NCI-H524 treated with DMSO at 0.1 percent for 48 hours (cell line): ENCODE measurements around the gene CCDC24.

Source experiments
- DNase-seq: peaks from one replicate; lab custom pipeline; 2025; lab: John Stamatoyannopoulos, UW

Gene CCDC24

GRCh38 chr1:44040418-44040817 is 49.0 kb downstream of the CCDC24 start:
- no peak for DNase-seq

DNA sequence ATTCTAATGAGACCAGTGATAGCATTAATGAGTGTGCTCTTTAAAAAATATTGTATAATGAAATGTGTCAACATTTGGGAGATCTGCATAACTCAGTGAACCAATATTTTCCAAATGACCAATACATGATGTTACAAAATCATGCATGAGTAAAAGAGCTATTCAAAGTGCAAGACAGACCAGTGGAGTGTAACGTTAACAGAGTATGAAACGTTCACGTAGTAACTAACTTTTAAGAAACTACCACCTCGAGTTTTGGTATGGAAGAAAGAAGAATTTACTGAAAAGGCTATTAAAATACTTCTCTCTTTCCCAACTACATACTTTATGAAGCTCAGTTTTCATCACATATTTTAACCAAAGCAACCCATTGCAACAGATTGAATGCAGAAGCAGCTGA is 49.4 kb downstream of the CCDC24 start:
- no peak for DNase-seq

DNA sequence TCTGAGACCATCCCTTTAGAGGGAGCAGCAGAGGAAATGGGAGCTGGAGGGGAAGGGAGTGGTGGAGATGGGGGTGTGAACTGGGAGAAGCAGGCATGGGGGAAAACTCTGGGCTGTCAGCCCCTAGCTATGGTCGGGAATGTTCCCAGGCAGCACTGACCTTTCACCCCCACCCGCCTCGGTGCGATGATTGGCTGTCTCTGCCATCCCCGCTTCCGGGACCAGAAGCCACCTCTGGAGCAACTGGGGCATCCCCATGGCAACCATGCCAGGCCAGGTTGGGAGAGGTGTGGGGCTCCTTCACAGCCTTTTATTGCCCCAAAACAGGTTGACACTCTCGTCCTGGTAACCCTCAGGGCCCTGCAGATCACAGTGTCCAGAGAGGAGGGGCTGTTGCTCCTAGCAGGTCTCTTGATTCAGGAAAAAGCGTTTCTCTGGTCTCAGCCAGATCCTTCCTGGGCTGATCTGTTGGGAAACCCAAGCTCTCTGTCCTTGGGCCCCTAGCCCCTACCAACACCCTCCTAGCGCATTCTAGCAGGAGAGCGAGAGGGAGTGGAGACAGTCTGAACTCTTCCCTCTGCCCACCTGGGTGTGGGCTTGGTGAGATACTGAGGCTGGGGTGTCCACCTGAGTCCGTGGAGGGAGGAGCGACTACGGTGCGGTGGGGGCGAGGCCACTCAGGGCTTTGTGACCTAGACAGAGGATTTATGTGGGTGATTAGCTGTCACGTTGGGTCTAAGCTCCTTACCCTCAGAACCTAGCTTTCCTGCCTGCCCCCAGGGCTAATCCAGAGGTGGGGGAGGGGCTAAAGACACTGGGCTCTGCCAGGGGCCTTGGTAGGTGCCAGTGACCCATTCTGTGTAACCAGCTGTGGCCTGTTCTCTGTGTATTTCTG is 52.0 kb downstream of the CCDC24 start:
- DNase-seq = no peak

- no peak for DNase-seq
Measured at GRCh38 chr1:44044071-44044801, 52.8 kb downstream of the CCDC24 start.

DNA sequence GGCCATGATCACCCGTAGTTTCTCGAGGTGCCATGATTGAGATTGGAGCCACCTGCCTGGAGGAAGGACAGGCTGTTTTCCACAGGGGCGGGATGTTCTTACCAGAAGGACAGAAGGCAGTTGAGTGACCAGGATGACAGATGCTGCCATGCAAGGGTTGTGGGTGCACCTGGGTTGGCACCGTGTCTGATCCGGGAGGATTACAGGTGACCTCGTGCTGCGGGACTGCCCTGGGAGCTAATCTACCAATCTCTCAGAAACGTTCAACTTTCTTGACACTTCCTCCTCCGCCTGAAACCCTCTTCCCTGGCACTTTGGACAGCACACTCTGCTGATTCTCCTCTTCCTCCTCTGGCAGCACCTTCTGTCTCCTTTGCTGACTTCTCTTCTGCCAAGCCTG is 53.7 kb downstream of the CCDC24 start:
- DNase-seq = no peak
